ENCODE measurements around the gene GREM2. TPM values are rescaled to one million over a fixed set of nuclear protein-coding genes. Genes with fewer than 3 reads are reported as not detected.
A peak's percentile ranks its signal among the peaks of the same experiment; 100 is the strongest.

The GREM2 gene
- 3.7 TPM for total RNA-seq (ENCODE audit: unreplicated experiment)
- long read RNA-seq, full-length matches to known transcripts = 1 of 2 reads
- long read RNA-seq, partial matches to known transcripts = 0 of 2 reads
- long read RNA-seq, other reads (novel, unspliced or antisense) = 1 of 2 reads

DNA sequence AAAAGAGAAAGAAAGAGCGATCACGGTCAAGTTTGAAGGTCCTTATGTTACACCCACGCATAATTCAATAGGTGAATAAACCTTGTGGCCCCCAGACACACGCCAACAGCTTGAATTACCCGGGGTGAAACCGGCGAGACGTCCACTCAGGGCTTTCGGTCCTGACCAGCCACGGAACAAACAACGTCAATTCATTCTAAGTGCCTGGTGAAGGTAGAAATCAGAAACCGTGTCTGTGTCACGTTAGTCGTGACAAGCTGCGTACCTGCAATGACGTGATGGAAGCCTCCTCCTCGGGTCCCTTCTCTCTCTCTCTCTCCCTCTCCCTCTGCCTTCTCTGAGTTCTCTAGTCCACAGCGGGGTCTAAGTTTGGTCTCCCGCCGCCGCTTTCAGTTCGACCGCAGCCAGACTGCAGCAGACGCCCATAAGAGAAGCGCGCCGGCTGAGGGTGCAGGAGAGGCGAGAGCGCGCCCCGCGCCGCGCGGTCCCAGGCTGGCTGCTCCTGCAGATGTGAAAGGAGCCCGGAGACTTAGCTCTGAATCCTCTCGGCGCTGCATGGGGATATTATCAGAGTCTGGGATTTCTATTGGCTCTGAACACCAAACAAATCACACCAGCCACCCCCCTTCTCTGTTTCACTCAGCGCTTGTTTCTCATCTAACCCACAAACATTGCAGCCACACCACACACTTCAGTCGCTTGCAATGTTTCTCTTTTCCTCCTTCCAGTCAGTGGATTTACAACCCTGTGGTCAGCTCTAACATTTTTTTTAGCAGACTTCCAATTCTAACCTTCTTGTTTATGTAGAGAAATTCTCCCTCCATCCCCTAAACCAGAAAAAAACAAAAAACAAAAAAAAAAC is at the start of gene GREM2:
TSS of gene GREM2 (minus strand) at position 537 of the 862 bp plus-strand sequence. CDS start 118,680 bp downstream, outside the sequence.
- Mint-ChIP-seq H3K27ac (ENCODE audit: unreplicated experiment) (peak within 1 kb of the TSS; percentile 56), H3K36me3 (ENCODE audit: unreplicated experiment) (no peaks in the 10 kb centered on the region), H3K27me3 (ENCODE audit: unreplicated experiment) (peaks cover 1% of the 10 kb centered on the region), H3K4me3 (ENCODE audit: unreplicated experiment) (peak within 1 kb of the TSS; percentile 85), H3K9me3 (ENCODE audit: unreplicated experiment) (no peaks in the 10 kb centered on the region), H3K4me1 (ENCODE audit: low read depth, unreplicated experiment) (peaks cover 50% of the 10 kb centered on the region)
- TF ChIP-seq, protein P1, sequence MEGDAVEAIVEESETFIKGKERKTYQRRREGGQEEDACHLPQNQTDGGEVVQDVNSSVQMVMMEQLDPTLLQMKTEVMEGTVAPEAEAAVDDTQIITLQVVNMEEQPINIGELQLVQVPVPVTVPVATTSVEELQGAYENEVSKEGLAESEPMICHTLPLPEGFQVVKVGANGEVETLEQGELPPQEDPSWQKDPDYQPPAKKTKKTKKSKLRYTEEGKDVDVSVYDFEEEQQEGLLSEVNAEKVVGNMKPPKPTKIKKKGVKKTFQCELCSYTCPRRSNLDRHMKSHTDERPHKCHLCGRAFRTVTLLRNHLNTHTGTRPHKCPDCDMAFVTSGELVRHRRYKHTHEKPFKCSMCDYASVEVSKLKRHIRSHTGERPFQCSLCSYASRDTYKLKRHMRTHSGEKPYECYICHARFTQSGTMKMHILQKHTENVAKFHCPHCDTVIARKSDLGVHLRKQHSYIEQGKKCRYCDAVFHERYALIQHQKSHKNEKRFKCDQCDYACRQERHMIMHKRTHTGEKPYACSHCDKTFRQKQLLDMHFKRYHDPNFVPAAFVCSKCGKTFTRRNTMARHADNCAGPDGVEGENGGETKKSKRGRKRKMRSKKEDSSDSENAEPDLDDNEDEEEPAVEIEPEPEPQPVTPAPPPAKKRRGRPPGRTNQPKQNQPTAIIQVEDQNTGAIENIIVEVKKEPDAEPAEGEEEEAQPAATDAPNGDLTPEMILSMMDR (IDR thresholded peaks at IDR 0.05; ENCODE audit: partially characterized antibody, unreplicated experiment) = no peak
- peak; percentile 74 for DNase-seq

DNA sequence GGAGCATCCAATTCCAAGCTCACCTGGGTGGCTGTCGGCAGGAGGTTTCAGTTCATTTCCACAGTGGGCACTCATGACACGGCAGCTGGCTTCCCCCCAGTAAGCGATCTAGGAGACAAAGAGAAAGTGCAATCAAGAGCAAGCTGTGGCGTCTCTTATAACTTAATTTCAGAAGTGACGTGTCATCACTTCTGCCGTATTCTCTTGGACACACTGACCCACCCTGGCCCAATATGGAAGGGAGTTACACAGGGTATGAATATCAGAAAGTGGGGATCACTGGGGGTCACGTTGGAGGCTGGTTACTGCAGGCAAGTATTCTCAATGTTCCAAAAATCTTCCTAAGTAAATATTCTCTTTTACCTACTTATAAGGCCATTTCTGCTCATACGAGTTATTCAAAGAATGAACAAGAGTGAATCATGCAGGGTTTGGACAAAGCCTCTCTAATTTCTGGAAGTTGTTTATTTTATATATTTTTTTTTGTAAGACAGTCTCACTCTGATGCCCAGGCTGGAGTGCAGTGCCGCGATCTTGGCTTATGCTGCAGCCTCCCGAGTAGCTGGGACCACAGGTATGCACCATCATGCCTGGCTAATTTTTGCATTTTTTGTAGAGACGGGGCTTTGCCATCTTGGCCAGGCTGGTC is 46.5 kb upstream of the GREM2 start:
- no peak for DNase-seq
- Mint-ChIP-seq H3K4me3 (ENCODE audit: unreplicated experiment) (no peak overlapping the region), H3K4me1 (ENCODE audit: low read depth, unreplicated experiment) (no peaks in the 10 kb centered on the region), H3K27me3 (ENCODE audit: unreplicated experiment) (peaks cover 3% of the 10 kb centered on the region), H3K27ac (ENCODE audit: unreplicated experiment) (no peak overlapping the region), H3K9me3 (ENCODE audit: unreplicated experiment) (no peaks in the 10 kb centered on the region), H3K36me3 (ENCODE audit: unreplicated experiment) (no peaks in the 10 kb centered on the region)
- TF ChIP-seq, protein P1 (IDR thresholded peaks at IDR 0.05; ENCODE audit: partially characterized antibody, unreplicated experiment) = no peak

DNA sequence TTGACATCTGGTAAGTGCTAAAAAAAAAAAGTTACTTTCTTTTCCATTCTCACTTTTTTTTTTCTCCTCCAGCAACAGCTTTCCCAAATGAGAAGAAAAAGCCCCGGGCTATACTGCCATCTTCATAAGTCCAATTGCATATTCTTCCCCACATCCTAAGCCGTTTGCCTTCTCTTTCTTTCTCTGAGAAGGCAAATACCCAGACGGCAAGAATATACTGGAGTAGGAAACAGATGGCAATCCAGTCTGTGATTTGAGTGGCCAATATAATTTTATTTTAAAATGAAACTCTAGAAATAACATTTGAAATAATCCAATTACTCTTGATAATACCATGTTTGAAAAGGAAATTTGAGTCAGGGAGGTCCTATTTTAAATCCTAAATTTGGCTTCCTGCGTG is 44.6 kb upstream of the GREM2 start:
- H3K36me3 Mint-ChIP-seq (ENCODE audit: unreplicated experiment) = no peaks in the 10 kb centered on the region
- H3K9me3 Mint-ChIP-seq (ENCODE audit: unreplicated experiment) = no peaks in the 10 kb centered on the region
- TF ChIP-seq, protein P1 (IDR thresholded peaks at IDR 0.05; ENCODE audit: partially characterized antibody, unreplicated experiment) = no peak
- no peak overlapping the region for H3K4me3 Mint-ChIP-seq (ENCODE audit: unreplicated experiment)
- H3K27ac Mint-ChIP-seq (ENCODE audit: unreplicated experiment) = no peak overlapping the region
- peaks cover 6% of the 10 kb centered on the region for H3K4me1 Mint-ChIP-seq (ENCODE audit: low read depth, unreplicated experiment)
- DNase-seq = no peak
- H3K27me3 Mint-ChIP-seq (ENCODE audit: unreplicated experiment) = peaks cover 3% of the 10 kb centered on the region

DNA sequence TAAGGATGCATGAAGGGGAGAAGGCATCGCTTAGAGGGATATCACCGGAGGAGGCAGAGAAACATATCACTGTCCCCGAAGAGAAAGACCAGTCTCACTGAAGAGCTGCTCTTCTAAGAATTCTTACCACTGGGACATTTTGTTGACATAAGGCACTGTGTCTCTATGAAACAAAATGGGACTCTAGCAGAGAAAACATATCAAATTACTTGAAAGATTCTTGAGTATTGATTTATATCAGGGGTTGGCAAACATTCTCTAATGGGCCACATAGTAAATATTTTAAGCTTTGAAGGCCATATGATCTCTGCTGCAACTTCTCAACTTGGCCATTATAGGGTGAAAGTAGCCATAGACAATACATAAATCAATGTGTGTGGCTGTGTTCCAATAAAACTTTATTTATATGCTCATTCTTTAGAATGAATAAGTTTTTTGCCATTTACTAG is 41.0 kb upstream of the GREM2 start:
- Mint-ChIP-seq H3K4me1 (ENCODE audit: low read depth, unreplicated experiment) (peaks cover 6% of the 10 kb centered on the region), H3K36me3 (ENCODE audit: unreplicated experiment) (no peaks in the 10 kb centered on the region), H3K27ac (ENCODE audit: unreplicated experiment) (no peak overlapping the region), H3K4me3 (ENCODE audit: unreplicated experiment) (no peak overlapping the region), H3K27me3 (ENCODE audit: unreplicated experiment) (peaks cover 4% of the 10 kb centered on the region), H3K9me3 (ENCODE audit: unreplicated experiment) (no peaks in the 10 kb centered on the region)
- DNase-seq = no peak
- TF ChIP-seq, protein P1 (IDR thresholded peaks at IDR 0.05; ENCODE audit: partially characterized antibody, unreplicated experiment) = no peak

Data from glutamatergic neuron (in vitro differentiated cells).